D721Med (cell line): ENCODE measurements around the gene CCDC89.
A peak's percentile ranks its signal among the peaks of the same experiment; 100 is the strongest.

ENCODE experiments used
- DNase-seq: peaks from one replicate; pipeline ENCODE4 v3.0.0; 2011; ENCODE audit warnings: low spot score; ENCODE audit not compliant: insufficient read length
- FAIRE-seq: peaks from 2 replicates; lab custom pipeline; 2011; peaks lifted over from hg19 to GRCh38; lab: Jason Lieb, UNC
- CTCF ChIP-seq: IDR thresholded peaks from 2 replicates; pipeline ENCODE4 v1.5.1; 2012; ENCODE audit warnings: mild to moderate bottlenecking, control low read depth; ENCODE audit not compliant: insufficient read depth; ENCODE audit errors: missing control alignments

CCDC89 gene

DNA sequence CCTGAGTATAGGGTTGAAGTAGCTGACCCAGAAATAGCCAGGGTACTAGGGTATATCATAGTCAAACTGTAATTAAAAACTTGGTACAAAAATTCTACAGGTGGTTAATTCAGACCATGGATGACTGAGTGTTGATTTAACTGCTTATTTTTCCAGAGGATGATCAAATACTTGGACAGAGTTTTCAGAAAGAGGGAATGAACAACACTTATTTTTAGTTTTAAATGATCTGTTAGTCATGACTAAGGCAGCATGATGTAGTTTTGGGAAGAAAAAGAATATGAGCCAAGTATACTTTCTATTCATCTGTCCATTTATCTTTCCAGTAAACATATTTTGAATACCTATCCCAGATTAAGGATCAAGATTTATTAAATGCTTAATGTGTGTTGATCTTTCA is 19.8 kb upstream of the CCDC89 start:
- no peak for TF ChIP-seq CTCF
- FAIRE-seq = no peak
- no peak for DNase-seq

GRCh38 chr11:85704967-85705366 is 19.0 kb upstream of the CCDC89 start:
- no peak for TF ChIP-seq CTCF
- FAIRE-seq = no peak
- DNase-seq = no peak

GRCh38 chr11:85699957-85700741 is 14.2 kb upstream of the CCDC89 start:
- no peak for FAIRE-seq
- no peak for TF ChIP-seq CTCF

GRCh38 chr11:85698195-85698594 is 12.2 kb upstream of the CCDC89 start:
- DNase-seq (no peak), FAIRE-seq (no peak)
- no peak for TF ChIP-seq CTCF

More at GRCh38 chr11:85699957-85700741, 14.2 kb upstream of the CCDC89 start:
- no peak for DNase-seq

- FAIRE-seq (no peak), DNase-seq (no peak)
- TF ChIP-seq CTCF = no peak
Observed at GRCh38 chr11:85697747-85698146, 11.8 kb upstream of the CCDC89 start.

- FAIRE-seq (no peak), DNase-seq (no peak)
- no peak for TF ChIP-seq CTCF
Observed at GRCh38 chr11:85695546-85695945, 9.6 kb upstream of the CCDC89 start.

- TF ChIP-seq CTCF = peak; percentile 62
- no peak for FAIRE-seq
- no peak for DNase-seq
Observed at GRCh38 chr11:85694385-85694980, 8.5 kb upstream of the CCDC89 start.
